SK-N-SH treated with all-trans-retinoic acid at 6 μM for 48 hours (cell line): ENCODE measurements around the gene CACNG1.

Experiments used
- ATAC-seq: fragments of 200-7000 bp; cut with Tn5 transposase; 3 replicates; pipeline ENCODE4 v1.9.1; 2020; ENCODE audit warnings: mild to moderate bottlenecking, moderate library complexity
- ARNTL ChIP-seq: fragments of 450-650 bp; formaldehyde crosslinking; IDR thresholded peaks from 2 replicates; pipeline ENCODE4 v1.5.0; 2020; ENCODE audit warnings: low read depth, mild to moderate bottlenecking, moderate library complexity, borderline replicate concordance
- BACH2 ChIP-seq: fragments of 250-450 bp; sonication (Bioruptor Pico); IDR thresholded peaks from 2 replicates; pipeline ENCODE4 v1.9.0; 2021; ENCODE audit warnings: mild to moderate bottlenecking, borderline replicate concordance
- CSDC2 ChIP-seq: fragments of 250-450 bp; sonication (Bioruptor Pico); IDR thresholded peaks from 2 replicates; pipeline ENCODE4 v1.5.0; 2020; ENCODE audit warnings: mild to moderate bottlenecking, moderate library complexity
- ESRRG ChIP-seq: fragments of 250-450 bp; sonication (Bioruptor Pico); IDR thresholded peaks from 2 replicates; pipeline ENCODE4 v1.6.1; 2021; ENCODE audit warnings: mild to moderate bottlenecking
- GLIS3 ChIP-seq: fragments of 250-450 bp; sonication (Bioruptor Pico); IDR thresholded peaks from 2 replicates; pipeline ENCODE4 v1.5.0; 2020; ENCODE audit warnings: mild to moderate bottlenecking, moderate library complexity
- ISL1 ChIP-seq: fragments of 250-450 bp; sonication (Bioruptor Pico); IDR thresholded peaks from 2 replicates; pipeline ENCODE4 v2.1.2; 2022; ENCODE audit warnings: mild to moderate bottlenecking, moderate library complexity
- OSR1 ChIP-seq: fragments of 250-450 bp; sonication (Bioruptor Pico); IDR thresholded peaks from 2 replicates; pipeline ENCODE4 v1.8.0; 2022; ENCODE audit warnings: moderate library complexity, mild to moderate bottlenecking, inconsistent platforms
- RARB ChIP-seq: fragments of 250-450 bp; sonication (Bioruptor Pico); IDR thresholded peaks from 2 replicates; pipeline ENCODE4 v1.8.0; 2021; ENCODE audit warnings: mild to moderate bottlenecking, moderate library complexity
- SNAI2 ChIP-seq: fragments of 250-450 bp; sonication (Bioruptor Pico); IDR thresholded peaks from 2 replicates; pipeline ENCODE4 v1.5.0; 2020; ENCODE audit warnings: mild to moderate bottlenecking, moderate library complexity
- TCF4 ChIP-seq: fragments of 250-450 bp; sonication (Bioruptor Pico); IDR thresholded peaks from 2 replicates; pipeline ENCODE4 v1.8.0; 2021; ENCODE audit warnings: mild to moderate bottlenecking, moderate library complexity, borderline replicate concordance
- TOX ChIP-seq: fragments of 250-450 bp; sonication (Bioruptor Pico); IDR thresholded peaks from 2 replicates; pipeline ENCODE4 v1.8.0; 2021; ENCODE audit warnings: mild to moderate bottlenecking, moderate library complexity, borderline replicate concordance
- ZC3H10 ChIP-seq: fragments of 250-450 bp; sonication (Bioruptor Pico); IDR thresholded peaks from 2 replicates; pipeline ENCODE4 v1.5.1; 2021; ENCODE audit warnings: mild to moderate bottlenecking, moderate library complexity
- ZFP3 ChIP-seq: fragments of 250-450 bp; sonication (Bioruptor Pico); IDR thresholded peaks from 2 replicates; pipeline ENCODE4 v1.5.0; 2020; ENCODE audit warnings: mild to moderate bottlenecking, moderate library complexity
- ZFP30 ChIP-seq: fragments of 450-650 bp; formaldehyde crosslinking; IDR thresholded peaks from 2 replicates; pipeline ENCODE4 v1.5.0; 2022; ENCODE audit warnings: mild to moderate bottlenecking, moderate library complexity
- ZNF565 ChIP-seq: fragments of 450-650 bp; formaldehyde crosslinking; conservative IDR thresholded peaks from 2 replicates; pipeline ENCODE4 v1.5.0; 2020; ENCODE audit warnings: low read depth, mild to moderate bottlenecking, moderate library complexity
- ZNF70 ChIP-seq: fragments of 450-650 bp; formaldehyde crosslinking; IDR thresholded peaks from 2 replicates; pipeline ENCODE4 v1.5.0; 2020; ENCODE audit warnings: mild to moderate bottlenecking, moderate library complexity
- ZNF8 ChIP-seq: fragments of 450-650 bp; formaldehyde crosslinking; IDR thresholded peaks from 2 replicates; pipeline ENCODE4 v1.5.0; 2020; ENCODE audit warnings: mild to moderate bottlenecking, moderate library complexity
- TF ChIP-seq, protein P1 (sequence below): fragments of 250-450 bp; sonication (Bioruptor Pico); IDR thresholded peaks from 2 replicates; pipeline ENCODE4 v1.8.0; 2021; ENCODE audit warnings: low read depth, mild to moderate bottlenecking, moderate library complexity, borderline replicate concordance
- TF ChIP-seq, protein P2 (sequence below): fragments of 250-450 bp; sonication (Bioruptor Pico); IDR thresholded peaks from 2 replicates; pipeline ENCODE4 v1.5.1; 2021; ENCODE audit warnings: mild to moderate bottlenecking, moderate library complexity
- TF ChIP-seq, protein P3 (sequence below): fragments of 250-450 bp; sonication (Bioruptor Pico); IDR thresholded peaks from 2 replicates; pipeline ENCODE4 v1.5.1; 2020; ENCODE audit warnings: low read depth, mild to moderate bottlenecking, moderate library complexity
- TF ChIP-seq, protein P4 (sequence below): fragments of 250-450 bp; sonication (Bioruptor Pico); IDR thresholded peaks from 2 replicates; pipeline ENCODE4 v1.5.0; 2020; ENCODE audit warnings: mild to moderate bottlenecking, moderate library complexity
- TF ChIP-seq, protein P5 (sequence below): fragments of 250-450 bp; sonication (Bioruptor Pico); IDR thresholded peaks from 2 replicates; pipeline ENCODE4 v1.8.0; 2020; ENCODE audit warnings: mild to moderate bottlenecking, moderate library complexity, borderline replicate concordance

The CACNG1 gene

DNA sequence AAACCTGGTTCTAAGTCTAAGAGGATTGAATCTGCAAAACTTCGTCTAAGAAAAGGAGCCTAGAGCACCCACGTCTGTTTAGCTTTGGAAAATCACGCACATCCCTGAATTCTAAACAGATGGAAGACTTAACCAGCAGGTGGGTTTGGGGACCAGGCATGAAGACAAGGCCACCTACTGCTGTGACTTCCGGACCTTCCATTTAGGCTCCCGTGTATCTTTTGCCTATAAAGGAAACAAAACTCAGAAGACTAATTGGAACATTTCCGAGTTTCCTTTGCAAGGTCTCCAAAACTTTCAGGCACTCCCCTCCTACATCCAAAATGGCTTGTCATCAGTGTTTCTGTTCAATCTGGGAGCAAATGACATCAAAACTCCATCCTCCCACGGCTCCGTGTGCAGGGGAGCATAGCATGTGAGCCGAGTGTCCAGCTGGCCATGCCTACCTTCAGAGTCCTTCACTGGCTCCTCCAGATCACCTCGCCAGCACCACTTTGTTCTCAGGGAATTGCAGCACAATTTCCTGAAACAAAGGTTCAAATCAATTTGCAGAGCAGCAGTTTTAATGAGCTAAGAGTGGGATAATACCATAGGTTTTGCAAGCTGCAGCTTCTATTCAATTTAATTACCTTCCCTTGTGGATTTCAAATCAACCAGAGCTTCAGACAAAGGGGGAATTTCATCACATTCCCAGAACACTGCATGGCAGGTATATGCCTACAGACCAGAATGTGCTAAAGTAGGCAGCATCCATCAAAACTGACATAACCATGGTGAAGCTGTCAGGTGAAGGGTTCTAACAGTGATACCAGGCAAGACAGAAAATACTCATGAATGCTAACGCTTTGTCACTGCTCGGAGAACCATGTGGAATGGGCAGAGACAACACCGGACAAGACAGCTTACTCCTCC is 23.5 kb downstream of the CACNG1 start:
- ATAC-seq = no peak
- TF ChIP-seq, protein P1, sequence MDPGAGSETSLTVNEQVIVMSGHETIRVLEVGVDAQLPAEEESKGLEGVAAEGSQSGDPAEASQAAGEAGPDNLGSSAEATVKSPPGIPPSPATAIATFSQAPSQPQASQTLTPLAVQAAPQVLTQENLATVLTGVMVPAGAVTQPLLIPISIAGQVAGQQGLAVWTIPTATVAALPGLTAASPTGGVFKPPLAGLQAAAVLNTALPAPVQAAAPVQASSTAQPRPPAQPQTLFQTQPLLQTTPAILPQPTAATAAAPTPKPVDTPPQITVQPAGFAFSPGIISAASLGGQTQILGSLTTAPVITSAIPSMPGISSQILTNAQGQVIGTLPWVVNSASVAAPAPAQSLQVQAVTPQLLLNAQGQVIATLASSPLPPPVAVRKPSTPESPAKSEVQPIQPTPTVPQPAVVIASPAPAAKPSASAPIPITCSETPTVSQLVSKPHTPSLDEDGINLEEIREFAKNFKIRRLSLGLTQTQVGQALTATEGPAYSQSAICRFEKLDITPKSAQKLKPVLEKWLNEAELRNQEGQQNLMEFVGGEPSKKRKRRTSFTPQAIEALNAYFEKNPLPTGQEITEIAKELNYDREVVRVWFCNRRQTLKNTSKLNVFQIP (CRISPR knock-in tag) = no peak
- no peak for TF ChIP-seq ZNF8 (CRISPR knock-in tag)
- TF ChIP-seq, protein P2, sequence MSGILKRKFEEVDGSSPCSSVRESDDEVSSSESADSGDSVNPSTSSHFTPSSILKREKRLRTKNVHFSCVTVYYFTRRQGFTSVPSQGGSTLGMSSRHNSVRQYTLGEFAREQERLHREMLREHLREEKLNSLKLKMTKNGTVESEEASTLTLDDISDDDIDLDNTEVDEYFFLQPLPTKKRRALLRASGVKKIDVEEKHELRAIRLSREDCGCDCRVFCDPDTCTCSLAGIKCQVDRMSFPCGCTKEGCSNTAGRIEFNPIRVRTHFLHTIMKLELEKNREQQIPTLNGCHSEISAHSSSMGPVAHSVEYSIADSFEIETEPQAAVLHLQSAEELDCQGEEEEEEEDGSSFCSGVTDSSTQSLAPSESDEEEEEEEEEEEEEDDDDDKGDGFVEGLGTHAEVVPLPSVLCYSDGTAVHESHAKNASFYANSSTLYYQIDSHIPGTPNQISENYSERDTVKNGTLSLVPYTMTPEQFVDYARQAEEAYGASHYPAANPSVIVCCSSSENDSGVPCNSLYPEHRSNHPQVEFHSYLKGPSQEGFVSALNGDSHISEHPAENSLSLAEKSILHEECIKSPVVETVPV = no peak
- no peak for TF ChIP-seq BACH2 (CRISPR knock-in tag)
- TF ChIP-seq, protein P3, sequence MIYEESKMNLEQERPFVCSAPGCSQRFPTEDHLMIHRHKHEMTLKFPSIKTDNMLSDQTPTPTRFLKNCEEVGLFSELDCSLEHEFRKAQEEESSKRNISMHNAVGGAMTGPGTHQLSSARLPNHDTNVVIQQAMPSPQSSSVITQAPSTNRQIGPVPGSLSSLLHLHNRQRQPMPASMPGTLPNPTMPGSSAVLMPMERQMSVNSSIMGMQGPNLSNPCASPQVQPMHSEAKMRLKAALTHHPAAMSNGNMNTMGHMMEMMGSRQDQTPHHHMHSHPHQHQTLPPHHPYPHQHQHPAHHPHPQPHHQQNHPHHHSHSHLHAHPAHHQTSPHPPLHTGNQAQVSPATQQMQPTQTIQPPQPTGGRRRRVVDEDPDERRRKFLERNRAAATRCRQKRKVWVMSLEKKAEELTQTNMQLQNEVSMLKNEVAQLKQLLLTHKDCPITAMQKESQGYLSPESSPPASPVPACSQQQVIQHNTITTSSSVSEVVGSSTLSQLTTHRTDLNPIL = no peak
- TF ChIP-seq RARB (CRISPR knock-in tag) = no peak
- TF ChIP-seq ZFP3 (CRISPR knock-in tag) = no peak
- no peak for TF ChIP-seq ZC3H10 (CRISPR knock-in tag)
- no peak for TF ChIP-seq ZFP30 (CRISPR knock-in tag)
- no peak for TF ChIP-seq SNAI2 (CRISPR knock-in tag)
- TF ChIP-seq ESRRG (CRISPR knock-in tag) = no peak
- no peak for TF ChIP-seq ZNF70
- no peak for TF ChIP-seq ZNF565 (CRISPR knock-in tag)
- no peak for TF ChIP-seq OSR1 (CRISPR knock-in tag)
- no peak for TF ChIP-seq ISL1 (CRISPR knock-in tag)
- TF ChIP-seq, protein P4, sequence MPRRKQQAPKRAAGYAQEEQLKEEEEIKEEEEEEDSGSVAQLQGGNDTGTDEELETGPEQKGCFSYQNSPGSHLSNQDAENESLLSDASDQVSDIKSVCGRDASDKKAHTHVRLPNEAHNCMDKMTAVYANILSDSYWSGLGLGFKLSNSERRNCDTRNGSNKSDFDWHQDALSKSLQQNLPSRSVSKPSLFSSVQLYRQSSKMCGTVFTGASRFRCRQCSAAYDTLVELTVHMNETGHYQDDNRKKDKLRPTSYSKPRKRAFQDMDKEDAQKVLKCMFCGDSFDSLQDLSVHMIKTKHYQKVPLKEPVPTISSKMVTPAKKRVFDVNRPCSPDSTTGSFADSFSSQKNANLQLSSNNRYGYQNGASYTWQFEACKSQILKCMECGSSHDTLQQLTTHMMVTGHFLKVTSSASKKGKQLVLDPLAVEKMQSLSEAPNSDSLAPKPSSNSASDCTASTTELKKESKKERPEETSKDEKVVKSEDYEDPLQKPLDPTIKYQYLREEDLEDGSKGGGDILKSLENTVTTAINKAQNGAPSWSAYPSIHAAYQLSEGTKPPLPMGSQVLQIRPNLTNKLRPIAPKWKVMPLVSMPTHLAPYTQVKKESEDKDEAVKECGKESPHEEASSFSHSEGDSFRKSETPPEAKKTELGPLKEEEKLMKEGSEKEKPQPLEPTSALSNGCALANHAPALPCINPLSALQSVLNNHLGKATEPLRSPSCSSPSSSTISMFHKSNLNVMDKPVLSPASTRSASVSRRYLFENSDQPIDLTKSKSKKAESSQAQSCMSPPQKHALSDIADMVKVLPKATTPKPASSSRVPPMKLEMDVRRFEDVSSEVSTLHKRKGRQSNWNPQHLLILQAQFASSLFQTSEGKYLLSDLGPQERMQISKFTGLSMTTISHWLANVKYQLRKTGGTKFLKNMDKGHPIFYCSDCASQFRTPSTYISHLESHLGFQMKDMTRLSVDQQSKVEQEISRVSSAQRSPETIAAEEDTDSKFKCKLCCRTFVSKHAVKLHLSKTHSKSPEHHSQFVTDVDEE = no peak
- no peak for TF ChIP-seq ARNTL (CRISPR knock-in tag)
- no peak for TF ChIP-seq TCF4 (CRISPR knock-in tag)
- TF ChIP-seq CSDC2 (CRISPR knock-in tag) = no peak
- TF ChIP-seq, protein P5, sequence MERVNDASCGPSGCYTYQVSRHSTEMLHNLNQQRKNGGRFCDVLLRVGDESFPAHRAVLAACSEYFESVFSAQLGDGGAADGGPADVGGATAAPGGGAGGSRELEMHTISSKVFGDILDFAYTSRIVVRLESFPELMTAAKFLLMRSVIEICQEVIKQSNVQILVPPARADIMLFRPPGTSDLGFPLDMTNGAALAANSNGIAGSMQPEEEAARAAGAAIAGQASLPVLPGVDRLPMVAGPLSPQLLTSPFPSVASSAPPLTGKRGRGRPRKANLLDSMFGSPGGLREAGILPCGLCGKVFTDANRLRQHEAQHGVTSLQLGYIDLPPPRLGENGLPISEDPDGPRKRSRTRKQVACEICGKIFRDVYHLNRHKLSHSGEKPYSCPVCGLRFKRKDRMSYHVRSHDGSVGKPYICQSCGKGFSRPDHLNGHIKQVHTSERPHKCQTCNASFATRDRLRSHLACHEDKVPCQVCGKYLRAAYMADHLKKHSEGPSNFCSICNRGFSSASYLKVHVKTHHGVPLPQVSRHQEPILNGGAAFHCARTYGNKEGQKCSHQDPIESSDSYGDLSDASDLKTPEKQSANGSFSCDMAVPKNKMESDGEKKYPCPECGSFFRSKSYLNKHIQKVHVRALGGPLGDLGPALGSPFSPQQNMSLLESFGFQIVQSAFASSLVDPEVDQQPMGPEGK (CRISPR knock-in tag) = no peak
- TF ChIP-seq, all 23 proteins: peak for 0

DNA sequence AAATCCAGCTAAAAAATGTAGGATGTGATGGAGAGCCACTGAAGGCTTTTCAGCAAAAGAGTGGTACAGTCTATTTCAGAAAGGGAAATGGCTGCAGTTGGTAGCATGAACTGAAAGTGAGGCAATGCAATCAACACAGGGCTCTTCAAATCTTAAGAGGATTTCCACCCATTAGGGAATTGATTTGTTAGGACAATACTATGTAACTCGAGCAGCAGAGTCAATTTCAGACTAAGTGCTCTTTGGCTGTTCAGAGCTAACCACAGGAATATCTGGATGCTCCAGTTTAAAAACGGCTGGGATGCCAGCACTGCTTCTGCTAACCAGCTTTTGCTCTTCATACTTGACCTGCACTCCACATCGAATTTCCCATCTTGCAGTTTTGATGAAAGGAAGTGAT is 24.6 kb downstream of the CACNG1 start:
- no peak for ATAC-seq
- TF ChIP-seq, protein P1 (CRISPR knock-in tag) = no peak
- TF ChIP-seq ZNF565 (CRISPR knock-in tag) = no peak
- TF ChIP-seq ZFP30 (CRISPR knock-in tag) = no peak
- no peak for TF ChIP-seq BACH2 (CRISPR knock-in tag)
- TF ChIP-seq ZC3H10 (CRISPR knock-in tag) = no peak
- TF ChIP-seq ESRRG (CRISPR knock-in tag) = no peak
- TF ChIP-seq GLIS3 = no peak
- no peak for TF ChIP-seq TCF4 (CRISPR knock-in tag)
- TF ChIP-seq ARNTL (CRISPR knock-in tag) = no peak
- TF ChIP-seq CSDC2 (CRISPR knock-in tag) = no peak
- no peak for TF ChIP-seq TOX (CRISPR knock-in tag)
- TF ChIP-seq, protein P4 = no peak
- TF ChIP-seq OSR1 (CRISPR knock-in tag) = no peak
- no peak for TF ChIP-seq RARB (CRISPR knock-in tag)
- TF ChIP-seq, protein P2 = no peak
